HG03196 (cell line): ENCODE results near the gene CPED1.
A peak's percentile ranks its signal among the peaks of the same experiment; 100 is the strongest.
"Not testable (repeated sequence)": the region's sequence is repeated elsewhere in the genome, so short reads cannot be mapped to it uniquely, and the experiment has no call there.

Experiments used
- ATAC-seq: cut with Tn5 transposase; IDR thresholded peaks from one replicate; pipeline ENCODE4 v1.9.1; 2021; ENCODE audit not compliant: unreplicated experiment

Gene CPED1

DNA sequence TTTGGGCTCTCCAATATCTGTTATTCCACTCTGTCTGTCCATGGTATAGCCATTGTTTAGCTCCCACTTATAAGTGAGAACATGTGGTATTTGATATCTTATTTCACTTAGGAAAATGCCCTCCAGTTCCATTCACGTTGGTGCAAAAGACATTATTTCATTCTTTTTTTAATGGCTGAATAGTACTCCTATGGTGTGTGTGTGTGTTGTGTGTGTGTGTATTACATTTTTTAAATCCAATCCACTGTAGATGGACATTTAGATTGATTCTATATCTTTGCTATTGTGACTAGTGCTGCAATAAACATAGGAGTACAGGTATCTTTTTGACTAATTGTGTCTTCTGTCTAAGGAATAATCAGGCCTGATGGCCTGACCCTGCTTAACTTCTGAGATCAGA, 7.4 kb upstream of the CPED1 start:
- ATAC-seq, result no peak

GRCh38 chr7:120981888-120982615, 6.5 kb upstream of the CPED1 start:
- ATAC-seq, result no peak

DNA sequence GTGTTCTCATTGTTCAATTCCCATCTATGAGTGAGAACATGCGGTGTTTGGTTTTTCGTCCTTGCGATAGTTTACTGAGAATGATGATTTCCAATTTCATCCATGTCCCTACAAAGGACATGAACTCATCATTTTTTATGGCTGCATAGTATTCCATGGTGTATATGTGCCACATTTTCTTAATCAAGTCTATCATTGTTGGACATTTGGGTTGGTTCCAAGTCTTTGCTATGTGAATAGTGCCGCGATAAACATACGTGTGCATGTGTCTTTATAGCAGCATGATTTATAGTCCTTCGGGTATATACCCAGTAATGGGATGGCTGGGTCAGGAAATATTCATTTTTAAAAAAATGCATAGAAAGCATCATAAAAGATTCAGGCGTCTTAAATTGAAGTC, 4.9 kb upstream of the CPED1 start:
- ATAC-seq, result not testable (repeated sequence)

- ATAC-seq, result no peak
Observed at GRCh38 chr7:120984406-120984805, 4.1 kb upstream of the CPED1 start.

DNA sequence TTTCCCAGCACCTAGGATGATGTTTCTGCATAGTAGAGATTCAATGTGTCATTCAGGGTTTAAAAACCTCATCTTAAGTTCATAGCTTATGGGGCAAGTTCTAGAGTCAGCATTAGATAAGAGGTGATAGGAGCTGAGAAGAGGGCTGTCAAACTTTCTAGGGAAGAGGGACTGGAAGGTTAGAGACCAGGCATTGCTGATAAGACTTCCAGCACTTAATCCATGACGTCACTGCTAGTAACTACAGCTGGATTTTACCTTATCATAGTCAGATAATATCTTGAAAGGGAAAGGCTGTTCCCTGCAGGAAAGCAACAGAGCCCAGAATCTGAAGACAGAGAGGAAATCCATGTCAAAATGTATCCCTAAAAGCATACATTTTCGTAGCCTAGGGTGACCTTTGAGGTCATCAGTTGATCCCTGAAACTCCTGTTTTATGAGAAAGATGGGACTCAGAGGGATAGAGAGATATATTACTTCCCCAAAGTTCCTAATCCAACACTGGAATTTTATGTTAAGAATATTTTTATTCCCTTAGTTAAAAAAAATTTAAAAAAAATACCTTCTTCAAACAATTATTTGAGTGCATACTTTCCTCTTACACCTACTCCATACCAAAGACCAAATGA, 3.3 kb upstream of the CPED1 start:
- no peak for ATAC-seq

GRCh38 chr7:120985839-120986238, 2.7 kb upstream of the CPED1 start:
- no peak for ATAC-seq

DNA sequence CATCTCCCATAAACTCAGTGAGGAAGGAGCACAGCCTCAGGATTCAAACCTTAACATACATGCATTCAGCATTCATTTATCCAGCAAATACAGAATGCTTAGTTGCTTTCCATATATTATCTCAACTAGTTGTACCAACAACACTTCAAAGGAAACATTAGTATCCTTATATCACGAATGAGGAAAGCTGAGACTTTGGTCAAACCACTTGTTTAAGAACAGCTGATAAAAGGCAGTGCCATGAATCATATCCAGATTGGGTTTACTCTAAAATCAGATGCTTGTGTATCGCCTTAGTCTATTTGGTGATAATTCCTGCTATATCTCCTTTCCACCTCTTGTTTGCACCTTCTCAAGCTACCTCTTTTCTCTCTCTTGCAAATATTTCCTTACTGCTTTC, 1.9 kb upstream of the CPED1 start:
- no peak for ATAC-seq

- no peak for ATAC-seq
Observed at GRCh38 chr7:120987280-120987679, 1.2 kb upstream of the CPED1 start.

- peak; percentile 96 for ATAC-seq
Observed at GRCh38 chr7:120987683-120988590, 574 bp upstream of the CPED1 start.

DNA sequence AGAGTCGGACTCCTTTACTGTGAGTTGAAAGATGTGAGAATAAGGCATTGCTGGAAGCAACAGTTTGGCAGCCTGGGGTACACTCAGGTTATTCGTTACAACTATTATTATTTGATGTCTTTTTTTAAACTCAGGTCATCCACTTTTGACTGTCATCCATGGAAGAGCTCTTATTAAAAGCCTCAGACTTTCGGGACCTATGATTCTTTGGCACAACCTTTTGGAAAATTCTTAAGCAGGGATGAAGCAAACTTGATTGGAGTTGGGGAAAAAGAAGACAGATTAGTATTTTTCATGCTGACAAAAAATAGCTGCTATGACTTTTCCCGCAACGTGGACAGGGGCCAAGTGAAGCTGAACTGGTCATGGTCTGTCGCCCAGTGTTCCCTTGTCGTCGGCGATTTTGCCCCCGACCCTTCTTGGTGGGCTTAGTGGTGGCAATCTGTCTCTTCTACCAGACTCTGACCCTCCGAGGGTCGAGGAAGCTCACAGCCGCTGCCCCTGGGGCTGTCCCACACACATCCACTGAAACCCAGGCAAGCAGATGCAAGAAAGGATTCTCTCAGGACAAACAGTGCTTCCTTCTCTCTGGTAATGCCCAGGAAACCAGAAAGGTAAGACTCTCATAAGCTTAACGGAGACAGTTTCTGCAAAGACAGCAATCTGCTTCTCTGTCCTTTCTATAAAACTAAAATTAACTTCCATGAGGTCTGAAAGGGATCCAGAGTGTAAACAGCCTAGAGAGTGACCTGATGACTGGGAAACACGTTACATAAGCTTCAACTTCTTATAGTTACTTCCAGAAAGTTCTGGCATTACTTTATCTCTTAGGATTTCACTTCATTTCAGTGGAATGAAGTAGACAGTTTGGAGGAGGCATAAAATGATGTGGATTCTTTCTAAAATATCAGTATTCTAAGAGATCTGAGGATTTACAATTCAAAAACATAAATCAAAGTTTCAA, 1.0 kb downstream of the CPED1 start:
- no peak for ATAC-seq

DNA sequence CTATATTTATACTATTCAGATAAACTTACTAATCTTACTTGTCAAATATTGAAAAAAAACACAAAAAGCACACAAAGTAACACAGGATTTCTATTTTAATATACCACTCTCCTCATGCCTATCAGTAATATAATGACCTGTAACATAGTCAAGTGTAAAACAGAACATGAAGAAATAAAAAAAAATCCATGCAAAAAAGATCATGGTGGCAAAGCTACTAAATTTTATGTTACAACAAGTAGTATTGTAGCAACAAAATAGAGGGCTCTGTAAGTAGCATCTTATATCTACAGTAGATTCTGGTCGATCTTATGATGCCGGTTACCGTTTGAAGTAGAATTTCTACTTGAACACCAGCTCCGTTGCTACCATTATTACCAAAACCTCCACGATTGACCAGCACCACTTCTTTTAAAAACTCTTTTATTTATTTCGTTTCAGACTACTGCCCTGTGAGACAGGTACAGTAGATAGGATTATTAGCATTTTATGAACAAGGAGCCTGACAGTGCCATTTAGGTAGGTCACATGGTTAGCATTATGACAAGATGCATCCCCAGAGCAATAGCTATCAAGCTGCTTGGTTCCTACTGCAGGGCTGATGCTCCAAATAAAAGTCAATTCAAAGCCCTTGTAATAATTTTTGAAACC, 2.1 kb downstream of the CPED1 start:
- no peak for ATAC-seq

DNA sequence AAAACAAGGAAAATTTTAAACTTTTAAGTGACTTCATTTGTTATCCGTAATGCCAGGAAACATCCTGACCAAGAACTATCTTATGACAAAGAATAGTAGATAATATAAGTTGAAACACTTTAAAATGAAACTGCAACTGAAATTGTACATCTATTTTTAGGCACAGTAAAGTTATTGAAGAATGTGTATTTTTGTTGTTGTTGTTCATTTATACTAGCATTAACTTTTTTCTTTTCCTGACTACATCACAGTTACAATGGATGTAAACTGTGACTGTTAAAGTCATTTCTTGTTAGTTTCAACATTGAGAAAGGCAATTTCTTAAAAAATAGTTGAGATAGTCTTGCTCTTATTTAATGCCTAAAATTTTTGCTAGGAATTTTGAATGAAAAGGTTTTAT, 2.6 kb downstream of the CPED1 start:
- no peak for ATAC-seq

GRCh38 chr7:120991581-120991980, 3.1 kb downstream of the CPED1 start:
- ATAC-seq, result no peak

GRCh38 chr7:120992272-120992964, 3.9 kb downstream of the CPED1 start:
- no peak for ATAC-seq

- no peak for ATAC-seq
Observed at GRCh38 chr7:120992965-120993494, 4.5 kb downstream of the CPED1 start.

GRCh38 chr7:120993553-120994191, 5.2 kb downstream of the CPED1 start:
- no peak for ATAC-seq

DNA sequence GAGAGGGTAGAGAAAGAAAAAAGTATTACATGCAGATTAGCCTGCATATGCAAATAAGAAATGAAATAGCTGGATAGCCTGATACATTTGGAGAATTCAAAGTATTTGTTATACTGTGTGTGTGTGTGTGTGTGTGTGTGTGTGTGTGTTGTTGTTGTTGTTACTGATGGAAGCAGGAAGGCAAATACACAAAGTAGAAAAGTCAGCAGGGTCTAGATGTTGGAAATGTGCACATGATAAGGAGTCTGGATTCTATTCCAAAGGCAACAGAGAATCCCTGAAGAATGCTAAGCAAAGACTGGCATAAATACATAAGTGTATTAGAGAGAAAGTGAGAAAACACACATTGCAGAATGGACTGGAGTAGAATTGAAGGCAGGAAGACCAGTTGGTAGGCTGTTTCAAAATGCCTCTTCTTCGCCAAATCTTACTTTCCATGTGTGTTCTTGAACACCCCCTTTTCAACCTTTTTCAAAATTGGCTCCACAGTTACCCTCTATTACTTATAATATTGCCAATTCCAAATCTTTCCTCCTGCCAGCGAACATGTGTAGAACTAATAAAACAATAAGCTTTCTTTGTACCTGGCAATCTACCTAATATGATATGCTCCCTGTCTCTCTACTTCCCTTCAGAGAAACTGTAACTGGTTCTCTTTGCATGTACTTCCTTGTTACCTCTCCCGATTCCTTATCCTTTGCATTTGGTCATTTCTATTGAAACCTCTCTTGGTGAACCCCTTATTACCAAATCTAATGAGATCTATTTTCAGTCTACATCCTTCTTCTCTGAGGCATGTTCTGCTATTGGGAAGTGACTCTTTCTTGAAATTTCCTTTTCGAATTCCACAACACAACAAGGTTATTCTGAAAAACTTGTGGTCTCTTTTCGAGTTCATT, 6.2 kb downstream of the CPED1 start:
- no peak for ATAC-seq

- no peak for ATAC-seq
Observed at GRCh38 chr7:120995654-120996053, 7.1 kb downstream of the CPED1 start.
